Placental pericyte (primary cell): ENCODE results near the gene KLHL28. TPM values are rescaled to one million over a fixed set of nuclear protein-coding genes. Genes with fewer than 3 reads are reported as not detected.

Experiments used
- total RNA-seq: library from RNA; depleted of rRNA; stranded (reverse); fragments of >200 nt; gene quantifications from 2 replicates; pipeline ENCODE4 v1.2.3, GENCODE V29; 2012

Gene KLHL28
- total RNA-seq: 10.7 and 12.0 TPM in 2 replicates

GRCh38 chr14:44961554-44962333 lies at the start of gene KLHL28, which contains the start of gene TOGARAM1:
Gene KLHL28 (minus strand): TSS chr14:44961947. CDS start chr14:44945928, 16,019 bp downstream.
Gene TOGARAM1 (plus strand): TSS chr14:44962190. CDS start chr14:44962422, 232 bp downstream.

Other genes starting within 250 kb of the KLHL28 start
- 16.6 and 20.6 TPM in 2 replicates for gene TOGARAM1, start 243 bp upstream of the KLHL28 start, total RNA-seq
- gene PRPF39, start 122.2 kb upstream of the KLHL28 start, total RNA-seq: 21.7 and 35.2 TPM in 2 replicates
- gene FKBP3, start 172.5 kb upstream of the KLHL28 start, total RNA-seq: 15.1 and 22.8 TPM in 2 replicates
- 2.2 and 17.6 TPM in 2 replicates for gene FANCM, start 174.0 kb upstream of the KLHL28 start, total RNA-seq